Progenitor cell of endocrine pancreas (in vitro differentiated cells): ENCODE results near the gene HRH3. TPM values are rescaled to one million over a fixed set of nuclear protein-coding genes. Genes with fewer than 3 reads are reported as not detected.

Source experiments
- DNase-seq: peaks from one replicate; pipeline ENCODE4 v3.0.0; 2021; ENCODE audit warnings: low spot score; ENCODE audit not compliant: unreplicated experiment
- H3K27ac Mint-ChIP-seq: 2 replicates; pipeline ENCODE4 v1.8.0; 2021; ENCODE audit warnings: mild to moderate bottlenecking, moderate library complexity, mixed read lengths
- H3K27me3 Mint-ChIP-seq: 2 replicates; pipeline ENCODE4 v1.8.0; 2021; ENCODE audit warnings: mixed read lengths
- H3K36me3 Mint-ChIP-seq: 2 replicates; pipeline ENCODE4 v1.8.0; 2022; ENCODE audit warnings: mixed read lengths; ENCODE audit not compliant: insufficient read depth
- H3K4me1 Mint-ChIP-seq: 2 replicates; pipeline ENCODE4 v1.8.0; 2021; ENCODE audit warnings: low read depth, mixed read lengths
- H3K4me3 Mint-ChIP-seq: 2 replicates; pipeline ENCODE4 v1.8.0; 2021; ENCODE audit warnings: low read depth, mild to moderate bottlenecking, moderate library complexity, mixed read lengths
- H3K9me3 Mint-ChIP-seq: 2 replicates; pipeline ENCODE4 v1.8.0; 2021; ENCODE audit warnings: low read depth, mixed read lengths
- total RNA-seq: library from RNA; stranded (reverse); gene quantifications from 2 replicates; pipeline ENCODE4 v1.2.1, GENCODE V29; 2021
- TF ChIP-seq, protein P1 (sequence below): fragments of 200-600 bp; sonication (generic); IDR thresholded peaks from one replicate; pipeline ENCODE4 v1.5.0; 2021; ENCODE audit warnings: antibody characterized with exemption, mild to moderate bottlenecking; ENCODE audit not compliant: unreplicated experiment

The HRH3 gene
- total RNA-seq, 1 donor from 2014 or later, result 0.10 TPM

DNA sequence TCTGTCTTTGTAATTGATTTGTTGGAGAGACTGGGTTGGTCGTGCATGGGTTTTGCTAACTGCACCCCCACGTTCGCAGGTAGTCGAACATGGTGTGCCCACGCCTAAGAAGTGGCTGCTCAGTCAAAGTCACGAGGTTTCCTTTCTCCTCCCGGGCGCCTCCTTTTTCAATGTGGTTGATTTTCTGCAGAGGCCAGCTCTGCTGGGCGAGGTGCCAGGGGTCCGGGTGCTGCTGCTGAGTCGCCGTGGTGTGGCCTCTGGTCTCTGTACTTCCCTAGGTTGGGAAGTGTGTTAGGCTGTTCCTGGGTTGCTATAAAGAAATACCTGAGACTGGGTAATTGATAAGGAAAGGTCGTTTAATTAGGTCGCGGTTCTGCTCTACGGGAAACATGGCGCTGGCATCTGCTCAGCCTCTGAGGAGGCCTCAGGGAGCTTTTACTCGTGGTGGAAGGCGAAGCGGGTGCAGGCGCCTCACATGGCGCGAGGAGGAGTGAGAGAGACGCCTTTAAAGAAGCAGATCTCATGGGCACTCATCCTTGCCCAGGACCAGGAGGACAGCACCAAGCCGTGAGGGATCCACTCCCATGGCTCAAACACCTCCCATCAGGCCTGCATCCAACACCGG, 32.4 kb upstream of the HRH3 start:
- TF ChIP-seq, protein P1, sequence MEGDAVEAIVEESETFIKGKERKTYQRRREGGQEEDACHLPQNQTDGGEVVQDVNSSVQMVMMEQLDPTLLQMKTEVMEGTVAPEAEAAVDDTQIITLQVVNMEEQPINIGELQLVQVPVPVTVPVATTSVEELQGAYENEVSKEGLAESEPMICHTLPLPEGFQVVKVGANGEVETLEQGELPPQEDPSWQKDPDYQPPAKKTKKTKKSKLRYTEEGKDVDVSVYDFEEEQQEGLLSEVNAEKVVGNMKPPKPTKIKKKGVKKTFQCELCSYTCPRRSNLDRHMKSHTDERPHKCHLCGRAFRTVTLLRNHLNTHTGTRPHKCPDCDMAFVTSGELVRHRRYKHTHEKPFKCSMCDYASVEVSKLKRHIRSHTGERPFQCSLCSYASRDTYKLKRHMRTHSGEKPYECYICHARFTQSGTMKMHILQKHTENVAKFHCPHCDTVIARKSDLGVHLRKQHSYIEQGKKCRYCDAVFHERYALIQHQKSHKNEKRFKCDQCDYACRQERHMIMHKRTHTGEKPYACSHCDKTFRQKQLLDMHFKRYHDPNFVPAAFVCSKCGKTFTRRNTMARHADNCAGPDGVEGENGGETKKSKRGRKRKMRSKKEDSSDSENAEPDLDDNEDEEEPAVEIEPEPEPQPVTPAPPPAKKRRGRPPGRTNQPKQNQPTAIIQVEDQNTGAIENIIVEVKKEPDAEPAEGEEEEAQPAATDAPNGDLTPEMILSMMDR, result no peak
- peaks cover 4% of the 10 kb centered on the region for H3K36me3 Mint-ChIP-seq
- H3K9me3 Mint-ChIP-seq, result no peaks in the 10 kb centered on the region
- no peaks in the 10 kb centered on the region for H3K4me1 Mint-ChIP-seq
- no peak overlapping the region for H3K27ac Mint-ChIP-seq
- DNase-seq, result no peak
- no peaks in the 10 kb centered on the region for H3K27me3 Mint-ChIP-seq
- no peak overlapping the region for H3K4me3 Mint-ChIP-seq

DNA sequence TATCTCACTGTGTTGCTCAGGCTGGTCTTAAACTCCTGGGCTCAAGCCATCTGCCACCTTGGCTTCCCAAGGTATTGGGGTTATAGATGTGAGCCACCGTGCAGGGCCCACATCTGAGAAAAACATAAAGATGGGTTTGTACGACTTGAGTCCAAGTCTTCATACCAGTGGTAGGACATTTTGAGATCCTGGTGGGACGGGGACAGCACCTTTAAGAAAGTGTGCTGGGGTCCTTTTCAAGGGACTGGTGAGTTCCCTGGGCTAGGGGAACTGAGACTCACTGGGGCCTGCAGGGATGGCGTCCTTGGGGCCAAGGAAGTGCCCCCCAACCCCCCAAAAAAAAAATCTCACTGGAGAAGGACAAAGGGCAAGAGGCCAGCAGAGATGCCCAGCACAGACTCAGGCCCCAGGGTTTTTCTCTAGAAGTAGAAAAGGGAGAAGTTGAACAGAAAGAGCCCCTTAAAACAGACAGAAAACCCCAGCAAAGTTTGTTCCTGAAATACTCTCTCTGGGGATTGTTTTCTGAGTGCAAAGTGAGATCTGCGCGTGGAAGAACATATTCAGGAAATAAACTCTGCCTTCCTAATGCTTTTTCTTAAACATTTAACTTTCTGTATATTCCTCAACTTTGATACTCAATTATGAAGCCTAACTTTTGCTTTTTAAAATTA, 28.9 kb upstream of the HRH3 start:
- Mint-ChIP-seq H3K27me3 (no peaks in the 10 kb centered on the region), H3K36me3 (peaks cover 2% of the 10 kb centered on the region)

DNA sequence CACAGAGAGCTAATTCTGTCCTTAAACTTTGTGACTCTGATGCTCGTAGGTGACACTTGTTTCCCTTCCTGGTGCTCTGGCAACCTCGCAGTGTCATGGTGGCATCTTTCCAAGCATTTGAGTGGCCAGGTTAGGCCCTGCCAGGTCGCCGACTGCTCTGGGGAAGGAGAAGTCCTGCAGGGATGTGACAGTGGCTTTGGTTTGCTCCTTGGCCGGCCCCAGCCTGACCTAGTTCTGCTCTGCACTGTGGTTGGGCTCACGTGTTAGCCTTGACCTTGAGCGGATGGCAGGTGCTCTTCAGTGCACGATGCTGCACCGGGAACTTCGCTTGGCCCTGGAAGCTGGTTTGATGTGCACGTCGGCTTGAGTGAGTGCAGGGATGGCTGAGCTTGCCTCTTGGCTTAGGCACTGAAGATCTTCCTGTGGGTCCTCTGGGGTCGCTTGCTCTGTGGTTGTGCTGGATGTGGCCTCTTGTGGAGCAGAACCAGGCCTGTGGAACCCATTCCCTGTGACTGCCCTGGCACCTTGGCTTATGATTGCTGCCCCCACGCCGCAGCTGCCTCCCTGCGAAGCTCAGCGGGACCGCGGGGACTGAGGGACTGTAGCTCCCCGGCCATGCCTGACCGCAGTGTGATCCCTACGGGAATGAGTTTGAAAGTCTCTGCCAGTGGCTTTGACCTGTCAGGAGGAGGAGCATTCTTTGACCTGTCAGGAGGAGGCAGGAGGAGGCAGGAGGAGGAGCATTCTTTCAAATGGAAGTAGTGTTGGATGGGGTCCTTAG, 27.0 kb upstream of the HRH3 start:
- no peak overlapping the region for H3K4me3 Mint-ChIP-seq
- peaks cover 1% of the 10 kb centered on the region for H3K4me1 Mint-ChIP-seq
- peaks cover 3% of the 10 kb centered on the region for H3K36me3 Mint-ChIP-seq
- no peaks in the 10 kb centered on the region for H3K9me3 Mint-ChIP-seq
- no peaks in the 10 kb centered on the region for H3K27me3 Mint-ChIP-seq
- TF ChIP-seq, protein P1, result no peak
- H3K27ac Mint-ChIP-seq, result no peak overlapping the region
- DNase-seq, result no peak

More for the DNA sequence above, 28.9 kb upstream of the HRH3 start:
- Mint-ChIP-seq H3K9me3 (no peaks in the 10 kb centered on the region), H3K4me3 (no peak overlapping the region), H3K4me1 (peaks cover 1% of the 10 kb centered on the region), H3K27ac (no peak overlapping the region)
- TF ChIP-seq, protein P1, result no peak
- DNase-seq, result no peak

DNA sequence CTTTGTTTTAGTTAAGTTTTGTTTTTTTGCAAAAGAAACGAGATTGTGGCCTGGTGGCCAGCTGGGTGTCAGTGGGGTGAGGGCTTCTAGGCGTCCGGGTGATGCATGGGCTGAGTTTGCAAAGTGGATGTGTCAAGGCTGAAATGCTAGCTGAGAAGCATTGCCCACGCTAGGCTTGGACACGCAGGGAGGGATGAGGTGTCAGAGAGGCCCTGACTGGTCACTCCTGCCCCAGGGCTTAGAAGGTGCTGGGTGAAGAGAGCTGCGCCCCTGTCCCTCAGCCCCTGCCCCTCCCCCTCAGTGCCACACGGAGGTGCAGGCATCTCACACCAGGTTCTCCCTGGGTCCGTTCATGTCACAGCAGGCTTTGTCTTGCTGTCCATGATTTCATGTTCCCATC, 26.4 kb upstream of the HRH3 start:
- DNase-seq, result no peak
- Mint-ChIP-seq H3K4me1 (peaks cover 1% of the 10 kb centered on the region), H3K4me3 (no peak overlapping the region), H3K27ac (no peak overlapping the region), H3K9me3 (no peaks in the 10 kb centered on the region), H3K36me3 (peaks cover 8% of the 10 kb centered on the region), H3K27me3 (no peaks in the 10 kb centered on the region)
- TF ChIP-seq, protein P1, result no peak

DNA sequence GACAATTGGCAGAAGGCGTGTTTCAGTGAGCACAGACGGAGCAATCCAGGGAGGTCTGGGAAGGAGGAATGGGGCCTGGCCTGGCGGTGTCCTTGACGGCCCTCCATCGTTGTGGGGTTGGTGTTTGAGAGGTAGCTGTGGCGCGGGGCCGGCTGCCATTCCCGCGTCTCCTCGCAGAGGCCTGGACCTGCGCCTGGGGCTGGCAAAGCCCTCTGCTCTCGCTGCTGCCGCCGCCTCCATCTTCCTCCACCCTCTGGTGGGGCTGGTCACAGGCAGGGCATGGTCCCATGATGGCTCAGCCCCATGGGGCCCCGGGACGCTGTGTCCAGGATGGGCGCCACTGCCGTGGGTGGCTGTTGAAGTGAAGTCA, 25.8 kb upstream of the HRH3 start:
- no peak overlapping the region for H3K27ac Mint-ChIP-seq
- H3K27me3 Mint-ChIP-seq, result no peaks in the 10 kb centered on the region
- H3K36me3 Mint-ChIP-seq, result peaks cover 9% of the 10 kb centered on the region
- TF ChIP-seq, protein P1, result no peak
- peaks cover 1% of the 10 kb centered on the region for H3K4me1 Mint-ChIP-seq
- H3K4me3 Mint-ChIP-seq, result no peak overlapping the region
- H3K9me3 Mint-ChIP-seq, result no peaks in the 10 kb centered on the region
- DNase-seq, result no peak
